ENCODE data around the gene KRTAP10-3.

DNA sequence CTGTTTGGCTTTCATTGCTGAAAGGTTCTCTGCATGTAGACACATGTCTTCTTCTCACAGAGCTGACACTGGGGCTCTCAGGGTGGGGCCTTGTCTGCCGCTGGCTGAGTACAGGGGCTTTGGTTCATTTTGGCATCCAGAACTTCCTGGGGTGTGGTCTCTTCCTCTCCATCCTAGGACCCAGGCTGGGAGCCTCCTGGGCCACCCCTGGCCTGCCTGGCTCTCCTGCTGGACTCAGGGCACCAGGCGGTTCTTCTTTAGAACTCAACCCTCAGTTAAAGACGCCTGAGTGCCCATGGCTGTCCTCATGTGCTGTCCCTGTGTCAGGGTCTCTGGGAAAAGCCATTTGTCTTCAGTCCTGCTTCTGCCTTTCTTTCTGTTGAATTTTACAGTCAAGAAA lies 27.3 kb upstream of the KRTAP10-3 start:
- TF ChIP-seq, protein P1, sequence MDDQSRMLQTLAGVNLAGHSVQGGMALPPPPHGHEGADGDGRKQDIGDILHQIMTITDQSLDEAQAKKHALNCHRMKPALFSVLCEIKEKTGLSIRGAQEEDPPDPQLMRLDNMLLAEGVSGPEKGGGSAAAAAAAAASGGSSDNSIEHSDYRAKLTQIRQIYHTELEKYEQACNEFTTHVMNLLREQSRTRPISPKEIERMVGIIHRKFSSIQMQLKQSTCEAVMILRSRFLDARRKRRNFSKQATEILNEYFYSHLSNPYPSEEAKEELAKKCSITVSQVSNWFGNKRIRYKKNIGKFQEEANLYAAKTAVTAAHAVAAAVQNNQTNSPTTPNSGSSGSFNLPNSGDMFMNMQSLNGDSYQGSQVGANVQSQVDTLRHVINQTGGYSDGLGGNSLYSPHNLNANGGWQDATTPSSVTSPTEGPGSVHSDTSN (IDR thresholded peaks at IDR 0.05) = no peak
- no peak for TF ChIP-seq ESRRA (IDR thresholded peaks at IDR 0.05; ENCODE audit: borderline replicate concordance, low read length)

Measured in A549 (cell line).